ENCODE data around the gene SAMM50. TPM values are rescaled to one million over a fixed set of nuclear protein-coding genes. Genes with fewer than 3 reads are reported as not detected.

The SAMM50 gene
- total RNA-seq, 1 donor from 2014 or later: 32.6 TPM

DNA sequence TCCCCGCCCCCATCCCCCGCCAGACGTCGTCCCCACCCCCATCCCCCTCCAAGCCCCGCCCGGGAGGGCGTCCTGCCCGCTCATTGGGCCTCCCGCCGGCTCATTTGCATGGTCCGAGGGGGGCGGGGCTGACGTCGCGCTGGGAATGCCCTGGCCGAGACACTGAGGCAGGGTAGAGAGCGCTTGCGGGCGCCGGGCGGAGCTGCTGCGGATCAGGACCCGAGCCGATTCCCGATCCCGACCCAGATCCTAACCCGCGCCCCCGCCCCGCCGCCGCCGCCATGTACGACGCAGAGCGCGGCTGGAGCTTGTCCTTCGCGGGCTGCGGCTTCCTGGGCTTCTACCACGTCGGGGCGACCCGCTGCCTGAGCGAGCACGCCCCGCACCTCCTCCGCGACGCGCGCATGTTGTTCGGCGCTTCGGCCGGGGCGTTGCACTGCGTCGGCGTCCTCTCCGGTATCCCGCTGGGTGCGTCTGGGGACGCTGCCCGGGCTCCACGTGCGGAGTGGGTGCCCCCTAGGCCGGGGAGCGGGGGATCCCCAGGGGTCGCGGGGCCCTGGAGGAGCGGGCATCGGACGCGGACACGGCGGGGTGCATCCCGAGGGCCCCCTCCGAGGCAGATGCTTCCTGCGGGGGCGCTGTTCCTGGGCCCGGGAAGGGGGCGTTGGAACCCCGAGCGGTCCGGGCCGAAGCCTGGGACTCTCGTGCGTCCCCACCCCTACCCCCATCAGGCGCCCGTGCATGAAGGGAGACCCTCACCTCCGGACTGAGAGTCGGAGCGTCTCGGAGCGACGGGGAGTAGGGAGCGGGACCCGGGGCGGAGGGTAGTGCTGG lies 31.4 kb upstream of the SAMM50 start, which contains the start of gene PNPLA3:
PNPLA3 (plus strand) TSS at position 175 of the 834 bp plus-strand sequence; CDS start at position 282, 107 bp downstream.
- peak; percentile 62 for DNase-seq (ENCODE audit: low read depth)
- no peaks in the 10 kb centered on the region for H3K36me3 ChIP-seq (ENCODE audit: control insufficient read depth, insufficient read depth, low read length)
- H3K4me3 ChIP-seq (ENCODE audit: low read depth, low read length): peak within 1 kb of the TSS; percentile 52
- no peak for FAIRE-seq
- H3K27me3 ChIP-seq (ENCODE audit: control insufficient read depth, insufficient read depth, low read length): no peaks in the 10 kb centered on the region
- TF ChIP-seq, protein P1, sequence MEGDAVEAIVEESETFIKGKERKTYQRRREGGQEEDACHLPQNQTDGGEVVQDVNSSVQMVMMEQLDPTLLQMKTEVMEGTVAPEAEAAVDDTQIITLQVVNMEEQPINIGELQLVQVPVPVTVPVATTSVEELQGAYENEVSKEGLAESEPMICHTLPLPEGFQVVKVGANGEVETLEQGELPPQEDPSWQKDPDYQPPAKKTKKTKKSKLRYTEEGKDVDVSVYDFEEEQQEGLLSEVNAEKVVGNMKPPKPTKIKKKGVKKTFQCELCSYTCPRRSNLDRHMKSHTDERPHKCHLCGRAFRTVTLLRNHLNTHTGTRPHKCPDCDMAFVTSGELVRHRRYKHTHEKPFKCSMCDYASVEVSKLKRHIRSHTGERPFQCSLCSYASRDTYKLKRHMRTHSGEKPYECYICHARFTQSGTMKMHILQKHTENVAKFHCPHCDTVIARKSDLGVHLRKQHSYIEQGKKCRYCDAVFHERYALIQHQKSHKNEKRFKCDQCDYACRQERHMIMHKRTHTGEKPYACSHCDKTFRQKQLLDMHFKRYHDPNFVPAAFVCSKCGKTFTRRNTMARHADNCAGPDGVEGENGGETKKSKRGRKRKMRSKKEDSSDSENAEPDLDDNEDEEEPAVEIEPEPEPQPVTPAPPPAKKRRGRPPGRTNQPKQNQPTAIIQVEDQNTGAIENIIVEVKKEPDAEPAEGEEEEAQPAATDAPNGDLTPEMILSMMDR (IDR thresholded peaks at IDR 0.05; ENCODE audit: insufficient read depth, low read length, severe bottlenecking): peak; percentile 27

DNA sequence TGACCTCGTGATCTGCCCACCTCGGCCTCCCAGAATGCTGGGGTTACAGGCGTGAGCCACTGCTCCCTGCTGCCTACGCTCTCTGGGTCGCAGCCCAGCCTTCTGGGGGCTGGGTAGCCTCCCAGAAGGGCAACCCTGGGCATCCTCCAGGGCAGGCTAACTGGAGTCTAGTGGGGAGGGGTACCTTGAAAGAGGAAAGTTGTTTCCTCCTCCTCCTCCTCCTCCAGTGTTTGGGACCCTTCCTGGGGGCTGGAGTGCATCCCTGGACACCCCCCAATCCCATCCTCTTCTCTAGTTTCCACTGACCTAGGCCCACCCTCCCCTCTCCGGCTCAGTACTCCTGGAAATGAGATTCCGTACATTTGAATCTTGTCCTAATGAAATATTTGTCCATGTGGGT lies 30.4 kb upstream of the SAMM50 start:
- FAIRE-seq (no peak), DNase-seq (ENCODE audit: low read depth) (no peak)
- TF ChIP-seq, protein P1 (IDR thresholded peaks at IDR 0.05; ENCODE audit: insufficient read depth, low read length, severe bottlenecking): no peak
- Histone ChIP-seq H3K36me3 (ENCODE audit: control insufficient read depth, insufficient read depth, low read length) (no peaks in the 10 kb centered on the region), H3K4me3 (ENCODE audit: low read depth, low read length) (no peak overlapping the region), H3K27me3 (ENCODE audit: control insufficient read depth, insufficient read depth, low read length) (no peaks in the 10 kb centered on the region)

DNA sequence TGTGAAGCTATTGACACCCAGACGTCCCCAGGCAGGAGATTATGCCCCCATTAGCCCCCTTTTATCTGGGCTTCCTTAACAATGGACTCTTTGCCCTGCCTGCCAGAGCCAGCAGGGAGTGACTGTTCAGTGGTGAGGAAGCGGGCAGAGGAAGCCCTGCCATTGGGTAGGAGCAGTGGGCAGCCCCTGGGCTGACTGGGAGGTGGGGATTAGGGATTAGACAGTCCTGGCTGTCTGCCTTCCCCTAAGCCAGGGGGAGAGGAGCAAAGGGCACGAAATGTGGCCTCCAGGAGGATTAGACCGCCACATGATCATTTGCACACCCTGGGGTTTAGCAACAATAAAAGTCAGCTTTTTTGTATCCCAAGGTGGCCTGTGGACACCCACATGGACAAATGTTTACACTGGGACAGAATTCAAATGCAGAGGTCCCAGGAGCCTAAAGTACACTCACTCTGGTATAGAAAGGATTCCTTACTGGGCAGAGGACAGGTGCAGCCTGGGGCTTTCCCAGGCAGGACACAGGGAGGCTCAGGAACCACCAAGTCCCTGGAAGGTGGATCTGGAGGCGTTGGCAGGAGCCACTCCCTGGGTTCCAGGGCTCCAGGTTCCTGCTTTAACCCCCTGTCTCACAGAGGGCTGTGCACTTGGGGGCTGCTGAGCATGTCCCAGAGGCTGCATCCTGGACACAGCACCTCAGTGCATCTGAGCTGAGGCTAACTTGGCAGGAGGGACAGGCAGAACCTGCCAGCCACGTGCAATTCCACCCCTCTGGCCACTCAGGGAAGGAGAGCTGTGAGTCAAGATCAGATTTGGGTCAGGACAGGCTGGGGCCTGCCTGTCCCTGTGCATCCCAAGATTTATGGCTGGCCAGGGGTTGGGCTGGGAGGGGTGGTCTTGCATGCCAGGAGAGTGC lies 29.6 kb upstream of the SAMM50 start:
- no peaks in the 10 kb centered on the region for H3K36me3 ChIP-seq (ENCODE audit: control insufficient read depth, insufficient read depth, low read length)
- TF ChIP-seq, protein P1 (IDR thresholded peaks at IDR 0.05; ENCODE audit: insufficient read depth, low read length, severe bottlenecking): no peak
- peak; percentile 78 for DNase-seq (ENCODE audit: low read depth)
- H3K4me3 ChIP-seq (ENCODE audit: low read depth, low read length): no peak overlapping the region
- H3K27me3 ChIP-seq (ENCODE audit: control insufficient read depth, insufficient read depth, low read length): no peaks in the 10 kb centered on the region
- FAIRE-seq: no peak

DNA sequence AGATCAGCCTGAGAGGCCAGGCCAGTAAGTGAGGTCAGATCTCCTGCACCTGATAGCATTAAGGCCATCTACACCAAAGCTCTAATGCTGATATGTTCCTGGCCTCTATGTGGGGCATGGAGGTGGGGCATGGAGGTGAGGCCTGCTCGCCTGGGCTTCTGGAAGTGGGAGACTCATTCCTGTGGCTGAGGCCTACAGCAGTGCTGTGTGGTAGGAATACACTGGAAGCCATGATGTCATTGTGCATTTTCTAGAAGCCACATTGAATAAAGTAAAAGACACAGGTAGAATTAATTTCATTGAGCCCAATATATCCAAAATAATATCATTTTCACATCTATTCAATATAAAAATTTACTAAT lies 28.9 kb upstream of the SAMM50 start:
- TF ChIP-seq, protein P1 (IDR thresholded peaks at IDR 0.05; ENCODE audit: insufficient read depth, low read length, severe bottlenecking): no peak
- FAIRE-seq (no peak), DNase-seq (ENCODE audit: low read depth) (peak; percentile 63)
- Histone ChIP-seq H3K4me3 (ENCODE audit: low read depth, low read length) (no peak overlapping the region), H3K36me3 (ENCODE audit: control insufficient read depth, insufficient read depth, low read length) (no peaks in the 10 kb centered on the region), H3K27me3 (ENCODE audit: control insufficient read depth, insufficient read depth, low read length) (no peaks in the 10 kb centered on the region)

DNA sequence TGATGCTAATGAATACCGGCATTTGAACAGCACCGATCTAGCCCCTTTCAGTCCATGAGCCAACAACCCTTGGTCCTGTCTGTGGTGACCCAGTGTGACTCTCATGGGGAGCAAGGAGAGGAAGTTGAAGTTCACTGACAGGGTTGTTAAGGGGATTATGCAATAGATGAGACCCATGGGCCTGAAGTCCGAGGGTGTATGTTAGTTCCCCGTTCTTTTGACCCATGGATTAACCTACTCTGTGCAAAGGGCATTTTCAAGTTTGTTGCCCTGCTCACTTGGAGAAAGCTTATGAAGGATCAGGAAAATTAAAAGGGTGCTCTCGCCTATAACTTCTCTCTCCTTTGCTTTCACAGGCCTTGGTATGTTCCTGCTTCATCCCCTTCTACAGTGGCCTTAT lies 26.8 kb upstream of the SAMM50 start:
- Histone ChIP-seq H3K4me3 (ENCODE audit: low read depth, low read length) (no peak overlapping the region), H3K36me3 (ENCODE audit: control insufficient read depth, insufficient read depth, low read length) (no peaks in the 10 kb centered on the region), H3K27me3 (ENCODE audit: control insufficient read depth, insufficient read depth, low read length) (no peaks in the 10 kb centered on the region)
- DNase-seq (ENCODE audit: low read depth) (no peak), FAIRE-seq (peak; percentile 60)
- TF ChIP-seq, protein P1 (IDR thresholded peaks at IDR 0.05; ENCODE audit: insufficient read depth, low read length, severe bottlenecking): no peak
